SK-N-SH treated with all-trans-retinoic acid at 6 μM for 48 hours (cell line): ENCODE results near the gene UBR3.

Source experiments
- ARNTL ChIP-seq: fragments of 450-650 bp; formaldehyde crosslinking; IDR thresholded peaks from 2 replicates; pipeline ENCODE4 v1.5.0; 2020; ENCODE audit warnings: low read depth, mild to moderate bottlenecking, moderate library complexity, borderline replicate concordance
- BACH2 ChIP-seq: fragments of 250-450 bp; sonication (Bioruptor Pico); IDR thresholded peaks from 2 replicates; pipeline ENCODE4 v1.9.0; 2021; ENCODE audit warnings: mild to moderate bottlenecking, borderline replicate concordance
- CREB5 ChIP-seq: fragments of 250-450 bp; sonication (Bioruptor Pico); IDR thresholded peaks from 2 replicates; pipeline ENCODE4 v1.5.1; 2020; ENCODE audit warnings: low read depth, mild to moderate bottlenecking, moderate library complexity
- CSRNP3 ChIP-seq: fragments of 250-450 bp; sonication (Bioruptor Pico); IDR thresholded peaks from 2 replicates; pipeline ENCODE4 v1.5.1; 2021; ENCODE audit warnings: mild to moderate bottlenecking, moderate library complexity
- ISL1 ChIP-seq: fragments of 250-450 bp; sonication (Bioruptor Pico); IDR thresholded peaks from 2 replicates; pipeline ENCODE4 v2.1.2; 2022; ENCODE audit warnings: mild to moderate bottlenecking, moderate library complexity
- OSR1 ChIP-seq: fragments of 250-450 bp; sonication (Bioruptor Pico); IDR thresholded peaks from 2 replicates; pipeline ENCODE4 v1.8.0; 2022; ENCODE audit warnings: moderate library complexity, mild to moderate bottlenecking, inconsistent platforms
- PATZ1 ChIP-seq: fragments of 250-450 bp; sonication (Bioruptor Pico); IDR thresholded peaks from 2 replicates; pipeline ENCODE4 v1.8.0; 2020; ENCODE audit warnings: mild to moderate bottlenecking, moderate library complexity, borderline replicate concordance
- PPARA ChIP-seq: fragments of 250-450 bp; sonication (Bioruptor Pico); IDR thresholded peaks from 2 replicates; pipeline ENCODE4 v1.5.0; 2020; ENCODE audit warnings: mild to moderate bottlenecking, borderline replicate concordance
- RARB ChIP-seq: fragments of 250-450 bp; sonication (Bioruptor Pico); IDR thresholded peaks from 2 replicates; pipeline ENCODE4 v1.8.0; 2021; ENCODE audit warnings: mild to moderate bottlenecking, moderate library complexity
- TCF4 ChIP-seq: fragments of 250-450 bp; sonication (Bioruptor Pico); IDR thresholded peaks from 2 replicates; pipeline ENCODE4 v1.8.0; 2021; ENCODE audit warnings: mild to moderate bottlenecking, moderate library complexity, borderline replicate concordance
- ZC3H10 ChIP-seq: fragments of 250-450 bp; sonication (Bioruptor Pico); IDR thresholded peaks from 2 replicates; pipeline ENCODE4 v1.5.1; 2021; ENCODE audit warnings: mild to moderate bottlenecking, moderate library complexity
- ZNF565 ChIP-seq: fragments of 450-650 bp; formaldehyde crosslinking; conservative IDR thresholded peaks from 2 replicates; pipeline ENCODE4 v1.5.0; 2020; ENCODE audit warnings: low read depth, mild to moderate bottlenecking, moderate library complexity
- TF ChIP-seq, protein P1 (sequence below): fragments of 250-450 bp; sonication (Bioruptor Pico); IDR thresholded peaks from 2 replicates; pipeline ENCODE4 v1.8.0; 2021; ENCODE audit warnings: low read depth, mild to moderate bottlenecking, moderate library complexity, borderline replicate concordance

DNA sequence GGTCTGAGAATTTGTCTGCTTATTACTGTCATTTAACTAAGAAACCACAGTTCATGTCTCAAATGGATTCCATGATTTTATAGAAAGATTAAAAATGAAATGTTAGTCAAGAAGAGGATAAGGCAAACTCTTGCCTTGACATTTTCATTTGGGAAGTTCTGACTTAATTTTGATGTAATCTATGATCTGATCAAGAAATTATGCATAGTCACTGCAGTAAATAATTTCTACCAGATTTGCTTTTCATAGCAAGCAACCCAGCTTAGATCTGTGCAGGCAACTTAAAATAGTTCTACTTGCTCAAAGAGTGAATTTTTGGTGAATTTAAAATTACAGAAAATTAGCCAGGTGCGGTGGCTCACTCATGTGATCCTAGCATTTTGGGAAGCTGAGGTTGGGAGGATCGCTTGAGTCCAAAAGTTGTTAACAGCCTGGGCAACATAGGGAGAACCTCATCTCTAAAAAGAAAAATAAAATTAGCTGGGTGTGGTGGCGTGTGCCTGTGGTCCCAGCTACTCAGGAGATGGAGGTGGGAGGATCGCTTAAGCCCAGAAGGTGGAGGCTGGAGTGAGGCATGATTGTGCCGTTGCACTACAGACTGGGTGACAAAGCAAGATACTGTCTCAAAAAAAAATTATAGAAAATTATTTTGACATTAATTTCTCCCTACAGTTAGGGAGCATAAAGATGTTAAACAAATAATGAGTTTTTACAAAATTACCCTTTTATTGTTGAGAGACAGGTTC, 192.0 kb downstream of the UBR3 start:
- TF ChIP-seq ZNF565 (CRISPR knock-in tag) (no peak), ISL1 (CRISPR knock-in tag) (no peak), CREB5 (CRISPR knock-in tag) (no peak), OSR1 (CRISPR knock-in tag) (no peak), TCF4 (CRISPR knock-in tag) (no peak), ARNTL (CRISPR knock-in tag) (no peak), ZC3H10 (CRISPR knock-in tag) (no peak), CSRNP3 (CRISPR knock-in tag) (no peak), BACH2 (CRISPR knock-in tag) (no peak), PATZ1 (no peak), RARB (CRISPR knock-in tag) (no peak), PPARA (CRISPR knock-in tag) (no peak)
- TF ChIP-seq, protein P1, sequence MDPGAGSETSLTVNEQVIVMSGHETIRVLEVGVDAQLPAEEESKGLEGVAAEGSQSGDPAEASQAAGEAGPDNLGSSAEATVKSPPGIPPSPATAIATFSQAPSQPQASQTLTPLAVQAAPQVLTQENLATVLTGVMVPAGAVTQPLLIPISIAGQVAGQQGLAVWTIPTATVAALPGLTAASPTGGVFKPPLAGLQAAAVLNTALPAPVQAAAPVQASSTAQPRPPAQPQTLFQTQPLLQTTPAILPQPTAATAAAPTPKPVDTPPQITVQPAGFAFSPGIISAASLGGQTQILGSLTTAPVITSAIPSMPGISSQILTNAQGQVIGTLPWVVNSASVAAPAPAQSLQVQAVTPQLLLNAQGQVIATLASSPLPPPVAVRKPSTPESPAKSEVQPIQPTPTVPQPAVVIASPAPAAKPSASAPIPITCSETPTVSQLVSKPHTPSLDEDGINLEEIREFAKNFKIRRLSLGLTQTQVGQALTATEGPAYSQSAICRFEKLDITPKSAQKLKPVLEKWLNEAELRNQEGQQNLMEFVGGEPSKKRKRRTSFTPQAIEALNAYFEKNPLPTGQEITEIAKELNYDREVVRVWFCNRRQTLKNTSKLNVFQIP (CRISPR knock-in tag), result no peak
